NOMO-1 treated with dmso at 0.1 percent for 144 hours (cell line): Measurements from ENCODE around the gene ZDHHC14.

Experiments used
- DNase-seq: peaks from one replicate; lab custom pipeline; 2025; ENCODE audit not compliant: unreplicated experiment; lab: John Stamatoyannopoulos, UW

Gene ZDHHC14

GRCh38 chr6:157514659-157515496 lies 133.9 kb downstream of the ZDHHC14 start:
- DNase-seq: no peak

DNA sequence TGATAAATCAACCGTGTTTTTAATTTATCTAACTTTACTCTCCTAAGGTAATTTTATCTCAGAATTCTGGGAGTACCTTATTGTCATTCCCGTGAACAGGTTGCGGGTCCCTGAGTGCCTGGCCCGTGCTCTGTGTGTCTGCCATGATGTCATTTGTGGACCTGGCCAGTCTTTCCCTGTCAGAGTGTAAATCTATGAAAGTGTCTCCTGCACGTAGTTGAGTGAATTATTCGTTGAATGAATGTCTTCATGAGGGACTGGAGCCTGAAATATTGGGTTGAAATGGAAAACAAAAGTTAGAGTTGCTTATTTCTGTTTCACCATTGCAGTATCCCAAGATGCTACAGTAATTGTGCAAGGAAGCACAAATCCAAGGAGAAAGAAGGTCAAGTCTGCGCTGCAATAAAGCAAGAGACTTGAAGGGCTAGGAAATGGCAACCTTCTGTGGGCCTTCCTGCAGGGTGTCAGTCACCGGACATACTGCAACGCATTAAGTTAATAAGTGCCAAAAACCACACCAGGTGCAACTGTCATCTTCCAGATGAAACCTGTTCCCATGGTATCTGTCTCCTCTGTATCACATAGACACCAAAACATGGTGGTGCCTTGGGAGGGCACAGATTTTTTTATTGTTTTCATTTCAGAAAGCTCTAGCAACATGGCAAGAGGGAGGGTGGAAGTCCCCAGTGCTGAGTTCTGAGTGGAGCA lies 135.5 kb downstream of the ZDHHC14 start:
- DNase-seq: no peak

DNA sequence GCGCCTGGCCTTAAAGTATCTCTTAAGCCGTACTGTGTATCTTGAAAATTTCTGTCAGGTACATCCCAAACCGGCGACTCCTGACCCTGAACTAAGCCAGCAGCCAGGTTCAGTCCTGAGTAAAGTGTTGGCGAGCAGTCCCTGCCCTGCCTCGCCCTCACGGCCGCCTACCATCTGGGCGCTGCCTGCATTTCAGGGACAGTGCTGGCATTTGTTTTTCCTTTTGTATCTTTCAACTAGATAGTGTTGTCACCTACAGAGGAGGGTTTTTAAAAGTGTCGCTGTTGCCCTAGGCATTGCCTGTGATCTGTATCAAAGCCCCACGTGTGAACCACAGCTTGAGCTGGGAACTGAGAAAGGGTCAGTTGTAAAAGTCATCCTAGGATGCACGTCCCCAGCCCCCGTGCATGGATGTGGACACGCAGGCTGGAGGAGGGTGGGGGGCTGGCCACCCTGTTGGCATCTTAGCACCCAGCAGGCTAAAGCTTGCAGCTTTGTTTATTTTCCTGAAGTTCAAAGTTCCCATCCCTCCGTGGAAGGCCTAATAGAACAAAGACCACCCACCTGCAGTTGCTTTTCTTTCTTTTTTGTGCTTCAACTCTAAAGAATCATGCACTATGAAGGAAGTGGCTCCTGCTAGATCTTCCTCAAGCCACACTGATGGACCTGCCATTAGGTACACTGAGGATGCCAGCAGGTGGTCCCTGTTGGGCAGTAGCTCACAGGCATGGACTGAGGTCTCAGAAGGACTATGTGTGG lies 136.8 kb downstream of the ZDHHC14 start:
- DNase-seq: no peak

GRCh38 chr6:157518397-157519250 lies 137.6 kb downstream of the ZDHHC14 start:
- DNase-seq: no peak

DNA sequence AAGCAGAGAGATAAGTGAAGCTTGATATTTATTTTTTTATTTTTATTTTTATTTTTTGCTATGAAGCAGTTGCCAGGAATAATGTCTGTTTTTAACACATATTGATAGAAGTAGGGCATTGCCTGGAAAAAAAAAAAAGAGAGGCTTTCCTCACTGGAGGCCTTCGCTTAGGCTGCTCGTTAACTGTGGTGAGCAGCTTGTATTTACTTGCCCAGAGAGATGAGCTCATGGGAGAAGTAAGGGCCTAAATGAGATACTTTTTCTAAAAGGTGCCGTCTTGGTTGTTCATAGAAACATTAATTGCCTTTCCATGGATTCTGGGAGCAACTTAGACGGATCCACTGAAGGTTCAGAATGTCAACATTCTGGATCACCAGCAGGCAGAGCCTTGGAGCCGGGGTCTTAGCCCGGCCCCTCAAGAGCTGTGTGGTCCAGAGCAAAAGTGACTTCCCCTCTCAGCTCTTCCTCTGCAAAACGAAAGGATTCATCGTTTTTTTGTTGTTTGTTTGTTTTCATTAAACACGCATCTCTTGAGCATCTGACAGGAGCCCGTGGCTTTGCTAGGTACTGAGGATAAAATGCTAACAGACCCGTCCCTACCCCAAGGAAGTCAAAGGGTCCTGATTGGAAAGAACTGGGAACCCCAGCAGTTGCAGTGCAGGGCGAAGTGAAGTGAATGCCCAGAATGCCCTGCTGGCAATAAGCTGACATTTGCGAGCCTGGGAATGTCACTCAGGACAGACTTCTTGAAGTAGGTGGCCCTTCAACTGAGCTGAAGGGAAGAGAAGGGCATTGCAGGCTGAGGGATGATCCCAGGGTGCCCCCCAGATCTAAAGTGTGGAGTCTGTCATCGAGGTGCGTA lies 138.5 kb downstream of the ZDHHC14 start:
- DNase-seq: no peak

DNA sequence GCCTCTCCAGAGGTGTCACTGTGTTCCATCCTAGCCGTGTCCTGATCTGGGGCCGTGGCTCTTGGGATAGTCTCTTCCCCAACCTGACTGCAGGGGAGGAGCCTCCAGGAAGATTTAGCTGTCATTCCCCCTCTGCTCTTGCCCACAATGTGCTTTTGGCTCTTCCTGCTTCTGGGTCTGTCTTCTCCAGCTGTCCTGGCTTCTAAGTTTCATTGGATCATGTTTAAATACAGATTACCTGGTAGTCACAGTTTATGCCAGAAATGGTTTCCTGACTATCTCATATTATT lies 139.1 kb downstream of the ZDHHC14 start:
- no peak for DNase-seq

DNA sequence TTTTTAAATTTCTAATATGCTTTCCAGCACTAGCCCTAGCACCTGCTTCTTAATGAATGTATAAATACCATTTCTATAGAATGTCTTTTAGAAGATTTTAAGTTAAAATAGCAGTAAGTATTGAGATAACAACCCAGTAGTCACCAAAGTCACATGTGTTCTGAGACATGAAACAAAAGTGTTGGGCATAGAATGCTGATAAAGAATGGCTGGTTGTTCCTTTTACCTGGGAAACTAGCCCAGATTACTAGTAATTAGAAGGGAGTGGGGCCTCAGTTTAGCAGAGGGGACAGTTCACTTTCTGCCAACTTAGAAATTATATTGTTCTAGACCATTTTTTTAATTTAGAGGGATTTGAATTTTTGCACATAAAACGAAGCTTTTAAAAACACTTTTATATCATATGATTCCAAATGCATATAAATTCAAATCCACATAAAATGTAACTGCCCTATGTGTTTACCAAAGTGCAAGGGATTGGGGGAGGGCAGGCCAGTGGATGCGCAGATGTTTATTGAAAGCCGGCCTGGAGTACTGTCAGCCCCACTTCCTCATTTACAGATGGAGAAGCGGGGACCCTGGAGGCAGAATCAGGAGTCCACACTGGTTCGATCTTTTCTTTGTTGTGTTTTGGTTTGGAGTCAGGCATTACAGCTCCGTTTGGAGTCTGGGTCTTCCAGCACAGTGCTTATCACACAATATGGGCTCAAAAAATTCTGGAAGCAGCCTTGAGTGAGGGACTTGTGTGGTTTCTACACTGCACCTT lies 139.8 kb downstream of the ZDHHC14 start:
- DNase-seq: no peak

GRCh38 chr6:157521362-157522335 lies 140.7 kb downstream of the ZDHHC14 start:
- DNase-seq: no peak

DNA sequence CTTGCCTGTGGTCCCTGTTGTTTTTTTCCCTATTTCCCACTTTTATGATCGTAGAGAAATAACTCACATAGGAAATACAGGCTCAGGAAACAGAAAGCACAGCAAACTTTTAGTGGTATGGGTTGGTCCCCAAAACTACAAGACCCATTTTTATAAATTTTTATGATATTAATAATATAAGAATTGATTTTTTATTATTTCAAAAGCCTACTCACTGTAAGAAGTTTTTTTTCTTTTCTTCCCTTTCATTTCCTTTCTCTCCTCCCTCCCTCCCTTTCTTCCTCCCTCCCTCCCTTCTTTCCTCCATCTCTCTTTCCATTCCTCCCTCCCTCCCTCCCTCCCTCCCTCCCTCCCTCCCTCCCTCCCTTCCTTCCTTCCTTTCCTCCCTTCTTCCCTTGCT lies 141.5 kb downstream of the ZDHHC14 start:
- DNase-seq: no peak

DNA sequence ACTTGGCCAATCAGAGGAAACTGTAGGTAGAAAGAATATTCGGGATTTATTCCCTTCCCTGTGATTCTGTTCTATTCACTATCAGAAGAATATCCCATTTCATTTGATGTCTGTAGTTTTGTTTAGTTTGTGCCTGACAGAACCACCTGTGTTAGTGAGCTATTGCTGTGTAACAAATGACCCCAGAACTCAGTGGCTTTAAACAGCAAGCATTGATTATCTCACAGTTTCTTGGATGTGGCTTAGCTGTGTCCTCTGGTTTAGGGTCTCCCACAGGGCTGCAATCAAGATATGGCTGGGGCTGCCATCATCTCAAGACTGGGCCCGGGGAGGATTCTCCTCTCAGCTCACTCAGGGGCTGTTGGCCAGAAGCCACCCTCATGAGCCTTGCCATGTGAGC lies 143.7 kb downstream of the ZDHHC14 start:
- no peak for DNase-seq

DNA sequence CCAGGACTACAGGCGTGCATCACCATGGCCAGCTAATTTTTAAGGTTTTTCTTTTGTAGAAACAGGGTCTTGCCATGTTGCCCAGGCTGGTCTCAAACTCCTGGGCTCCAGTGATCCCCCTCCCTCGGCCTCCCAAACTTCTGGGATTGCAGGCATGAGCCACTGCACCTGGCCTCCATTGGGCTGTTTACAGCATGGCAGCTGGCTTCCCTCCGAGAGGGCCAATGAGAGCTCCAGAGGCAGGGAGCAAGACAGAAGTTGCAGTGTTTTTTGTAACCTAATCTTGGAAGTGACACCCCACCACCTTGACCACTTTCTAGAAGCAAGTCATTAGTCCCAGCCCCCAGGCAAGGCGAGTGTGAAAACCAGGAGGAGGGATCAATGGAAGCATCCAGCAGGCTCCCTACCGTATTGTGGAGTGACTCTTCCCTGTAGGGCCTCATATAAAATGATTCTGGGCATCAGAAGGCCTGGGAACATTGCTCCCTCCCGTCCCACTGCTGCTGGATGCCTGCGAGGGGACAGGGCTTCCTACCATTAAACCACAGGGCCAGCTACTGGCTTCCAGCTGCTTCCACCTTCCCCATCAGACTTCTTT lies 144.4 kb downstream of the ZDHHC14 start:
- DNase-seq: no peak

GRCh38 chr6:157525918-157526425 lies 145.0 kb downstream of the ZDHHC14 start:
- DNase-seq: no peak

DNA sequence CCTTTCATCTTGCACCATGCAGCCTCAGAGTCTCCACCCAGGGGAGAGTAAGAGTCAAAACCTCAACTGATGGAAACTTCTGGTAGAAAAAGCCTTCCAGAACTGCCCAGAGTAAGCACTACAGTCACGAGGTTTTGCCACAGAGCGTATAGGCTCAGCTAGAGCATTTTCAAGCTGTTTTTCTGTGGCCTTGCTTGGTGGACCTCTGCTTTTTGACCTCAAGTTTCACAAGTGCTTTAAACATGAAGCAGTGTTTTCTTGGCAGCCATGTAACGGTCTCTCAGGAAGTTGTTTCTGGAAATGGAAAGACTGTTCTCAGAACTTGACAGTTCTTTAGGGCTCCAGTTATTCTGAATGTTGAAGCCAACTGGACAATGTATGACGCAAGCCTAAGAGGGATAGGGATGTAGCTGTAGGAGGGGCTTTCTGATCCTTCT lies 146.5 kb downstream of the ZDHHC14 start:
- no peak for DNase-seq

GRCh38 chr6:157528931-157529653 lies 148.1 kb downstream of the ZDHHC14 start:
- DNase-seq: no peak

DNA sequence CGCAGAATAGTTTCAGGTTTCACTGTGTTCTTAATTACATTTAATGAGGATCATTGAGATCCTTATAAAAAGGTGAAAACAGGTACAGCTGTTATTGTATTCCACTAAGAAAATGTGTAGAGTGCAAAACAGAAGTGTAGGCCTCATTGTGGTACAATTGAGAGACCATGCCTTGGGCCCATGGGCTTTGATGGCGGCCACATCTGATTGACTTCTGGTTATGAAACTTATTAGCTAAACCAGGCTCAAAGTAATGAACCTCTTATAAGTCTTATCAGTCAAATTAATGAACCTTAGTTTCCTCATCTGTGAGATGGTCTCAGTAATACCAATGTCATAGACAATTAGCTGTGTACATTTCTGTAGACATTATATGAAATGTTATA lies 148.7 kb downstream of the ZDHHC14 start:
- no peak for DNase-seq

- no peak for DNase-seq
Measured at GRCh38 chr6:157530126-157530525, 149.1 kb downstream of the ZDHHC14 start.

GRCh38 chr6:157530724-157531168 lies 149.8 kb downstream of the ZDHHC14 start:
- no peak for DNase-seq
